ENCODE measurements around the gene GALNT18.

DNA sequence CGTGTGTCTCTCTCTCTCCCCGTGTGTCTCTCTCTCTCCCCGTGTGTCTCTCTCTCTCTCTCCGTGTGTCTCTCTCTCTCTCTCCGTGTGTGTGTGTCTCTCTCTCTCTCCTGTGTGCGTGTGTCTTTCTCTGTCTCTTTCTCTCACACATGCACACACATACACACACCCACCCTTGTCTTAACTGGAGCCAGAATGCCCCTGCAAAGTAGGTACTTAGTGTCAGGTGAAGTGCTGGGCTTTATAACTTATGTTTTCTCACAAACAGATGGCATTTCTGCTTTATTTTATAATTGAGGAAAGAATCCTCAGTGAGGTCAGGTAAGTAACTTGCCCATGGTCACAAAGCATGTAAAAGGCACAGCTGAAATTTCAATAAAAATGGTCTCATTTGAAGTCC is 374.7 kb downstream of the GALNT18 start:
- TF ChIP-seq, protein P1, sequence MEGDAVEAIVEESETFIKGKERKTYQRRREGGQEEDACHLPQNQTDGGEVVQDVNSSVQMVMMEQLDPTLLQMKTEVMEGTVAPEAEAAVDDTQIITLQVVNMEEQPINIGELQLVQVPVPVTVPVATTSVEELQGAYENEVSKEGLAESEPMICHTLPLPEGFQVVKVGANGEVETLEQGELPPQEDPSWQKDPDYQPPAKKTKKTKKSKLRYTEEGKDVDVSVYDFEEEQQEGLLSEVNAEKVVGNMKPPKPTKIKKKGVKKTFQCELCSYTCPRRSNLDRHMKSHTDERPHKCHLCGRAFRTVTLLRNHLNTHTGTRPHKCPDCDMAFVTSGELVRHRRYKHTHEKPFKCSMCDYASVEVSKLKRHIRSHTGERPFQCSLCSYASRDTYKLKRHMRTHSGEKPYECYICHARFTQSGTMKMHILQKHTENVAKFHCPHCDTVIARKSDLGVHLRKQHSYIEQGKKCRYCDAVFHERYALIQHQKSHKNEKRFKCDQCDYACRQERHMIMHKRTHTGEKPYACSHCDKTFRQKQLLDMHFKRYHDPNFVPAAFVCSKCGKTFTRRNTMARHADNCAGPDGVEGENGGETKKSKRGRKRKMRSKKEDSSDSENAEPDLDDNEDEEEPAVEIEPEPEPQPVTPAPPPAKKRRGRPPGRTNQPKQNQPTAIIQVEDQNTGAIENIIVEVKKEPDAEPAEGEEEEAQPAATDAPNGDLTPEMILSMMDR (IDR thresholded peaks at IDR 0.05; ENCODE audit: extremely low read depth in 1 of 2, insufficient read depth in 1 of 2, low read depth in 1 of 2, low read length in 2 of 2), result no peak
- no peak for TF ChIP-seq POLR2A (IDR thresholded peaks at IDR 0.05; ENCODE audit: low read depth, low read length)

All from endothelial cell of umbilical vein (primary cell).